CMK (cell line): ENCODE data around the gene LOC128125822.
"Not testable (repeated sequence)": the region's sequence is repeated elsewhere in the genome, so short reads cannot be mapped to it uniquely, and the experiment has no call there.

Experiments
- DNase-seq: peaks from one replicate; pipeline ENCODE4 v3.0.0-alpha.2; 2010; ENCODE audit warnings: low read depth

Gene LOC128125822

GRCh38 chr6:63572044-63572746 is at the start of gene LOC128125822, which contains the start of gene PTP4A1:
Gene LOC128125822 (plus strand): TSS chr6:63572480.
Gene PTP4A1 (plus strand): TSS chr6:63572480. CDS start chr6:63576881, 4,401 bp downstream.
- DNase-seq = peak; percentile 74

- DNase-seq = not testable (repeated sequence)
Measured at GRCh38 chr6:63522911-63523287, 49.4 kb upstream of the LOC128125822 start.

- DNase-seq = no peak
Measured at GRCh38 chr6:63523630-63524029, 48.6 kb upstream of the LOC128125822 start.

GRCh38 chr6:63525186-63525878 is 46.9 kb upstream of the LOC128125822 start:
- DNase-seq = no peak

GRCh38 chr6:63526931-63527330 is 45.3 kb upstream of the LOC128125822 start:
- no peak for DNase-seq

- no peak for DNase-seq
Measured at GRCh38 chr6:63527658-63528514, 44.4 kb upstream of the LOC128125822 start.

GRCh38 chr6:63529498-63529897 is 42.8 kb upstream of the LOC128125822 start:
- no peak for DNase-seq

GRCh38 chr6:63530182-63530581 is 42.1 kb upstream of the LOC128125822 start:
- no peak for DNase-seq

- no peak for DNase-seq
Measured at GRCh38 chr6:63530991-63531390, 41.3 kb upstream of the LOC128125822 start.

GRCh38 chr6:63533026-63533425 is 39.3 kb upstream of the LOC128125822 start:
- DNase-seq = no peak

GRCh38 chr6:63533952-63534351 is 38.3 kb upstream of the LOC128125822 start:
- DNase-seq = no peak

- no peak for DNase-seq
Measured at GRCh38 chr6:63537201-63537958, 34.9 kb upstream of the LOC128125822 start.

- DNase-seq = no peak
Measured at GRCh38 chr6:63537959-63538300, 34.4 kb upstream of the LOC128125822 start.

GRCh38 chr6:63538550-63538949 is 33.7 kb upstream of the LOC128125822 start:
- DNase-seq = no peak

- DNase-seq = no peak
Measured at GRCh38 chr6:63543001-63543400, 29.3 kb upstream of the LOC128125822 start.

- no peak for DNase-seq
Measured at GRCh38 chr6:63543982-63544381, 28.3 kb upstream of the LOC128125822 start.

GRCh38 chr6:63546236-63546635 is 26.0 kb upstream of the LOC128125822 start:
- no peak for DNase-seq

- DNase-seq = no peak
Measured at GRCh38 chr6:63546697-63547096, 25.6 kb upstream of the LOC128125822 start.

- DNase-seq = no peak
Measured at GRCh38 chr6:63549076-63549475, 23.2 kb upstream of the LOC128125822 start.

- DNase-seq = no peak
Measured at GRCh38 chr6:63553208-63553607, 19.1 kb upstream of the LOC128125822 start.

- DNase-seq = no peak
Measured at GRCh38 chr6:63553900-63554299, 18.4 kb upstream of the LOC128125822 start.

GRCh38 chr6:63554782-63555181 is 17.5 kb upstream of the LOC128125822 start:
- DNase-seq = no peak
